MM.1S (cell line): Measurements from ENCODE around the gene RSRP1.

ENCODE experiments used
- DNase-seq: peaks from one replicate; pipeline ENCODE4 v3.0.0-alpha.2; 2015
- H2AFZ ChIP-seq: fragments of 300-600 bp; sonication (generic); 2 replicates; pipeline ENCODE4 v1.6.0; 2016; ENCODE audit warnings: antibody characterized with exemption, low read length
- H3F3A ChIP-seq: fragments of 300-600 bp; sonication (generic); 2 replicates; pipeline ENCODE4 v1.6.1; 2016; ENCODE audit warnings: mild to moderate bottlenecking, antibody characterized with exemption, low read length, moderate library complexity, mixed read lengths; ENCODE audit not compliant: insufficient read depth
- H3K27ac ChIP-seq: fragments of 300-600 bp; sonication (generic); 2 replicates; pipeline ENCODE4 v1.5.1; 2016; ENCODE audit warnings: mild to moderate bottlenecking, low read length
- H3K27me3 ChIP-seq: fragments of 300-600 bp; sonication (generic); replicated peaks from 2 replicates; pipeline ENCODE4 v1.6.0; 2016; ENCODE audit warnings: low read length; ENCODE audit not compliant: insufficient read depth
- H3K36me3 ChIP-seq: fragments of 300-600 bp; sonication (generic); replicated peaks from 2 replicates; pipeline ENCODE4 v1.6.1; 2016; ENCODE audit warnings: mild to moderate bottlenecking, low read length, mixed read lengths; ENCODE audit not compliant: insufficient read depth
- H3K4me1 ChIP-seq: fragments of 300-600 bp; sonication (generic); 2 replicates; pipeline ENCODE4 v1.6.1; 2016; ENCODE audit warnings: low read length, mixed read lengths
- H3K4me2 ChIP-seq: fragments of 300-600 bp; sonication (generic); 2 replicates; pipeline ENCODE4 v1.6.0; 2016; ENCODE audit warnings: low read depth, low read length
- H3K4me3 ChIP-seq: fragments of 300-600 bp; sonication (generic); 2 replicates; pipeline ENCODE4 v1.5.1; 2016; ENCODE audit warnings: low read length, mixed read lengths
- H3K79me2 ChIP-seq: fragments of 300-600 bp; sonication (generic); 2 replicates; pipeline ENCODE4 v1.6.1; 2016; ENCODE audit warnings: mixed run types, low read length, mixed read lengths
- H3K9ac ChIP-seq: fragments of 300-600 bp; sonication (generic); 2 replicates; pipeline ENCODE4 v1.6.1; 2016; ENCODE audit warnings: low read length, mixed read lengths
- H3K9me2 ChIP-seq: fragments of 300-600 bp; sonication (generic); replicated peaks from 2 replicates; pipeline ENCODE4 v1.6.1; 2016; ENCODE audit warnings: mild to moderate bottlenecking, low read length, mixed read lengths; ENCODE audit not compliant: insufficient read depth
- H3K9me3 ChIP-seq: fragments of 300-600 bp; sonication (generic); replicated peaks from 2 replicates; pipeline ENCODE4 v1.6.1; 2016; ENCODE audit warnings: mild to moderate bottlenecking, low read length, mixed read lengths; ENCODE audit not compliant: insufficient read depth
- H4K20me1 ChIP-seq: fragments of 300-600 bp; sonication (generic); 2 replicates; pipeline ENCODE4 v1.6.1; 2016; ENCODE audit warnings: mild to moderate bottlenecking, low read length, moderate library complexity, mixed read lengths; ENCODE audit not compliant: insufficient read depth
- CTCF ChIP-seq: fragments of 300-600 bp; sonication (generic); IDR thresholded peaks from 2 replicates; pipeline ENCODE4 v1.5.1; 2016; ENCODE audit warnings: antibody characterized with exemption, low read length, mixed read lengths
- EZH2 ChIP-seq: fragments of 300-600 bp; sonication (generic); optimal IDR thresholded peaks from 2 replicates; pipeline ENCODE3; 2017; ENCODE audit warnings: low read depth, mild to moderate bottlenecking, antibody characterized with exemption, low read length, mixed read lengths
- EZH2phosphoT487 ChIP-seq: fragments of 300-600 bp; sonication (generic); IDR thresholded peaks from 2 replicates; pipeline ENCODE4 v1.6.1; 2018; ENCODE audit warnings: antibody characterized with exemption, low read length

RSRP1 gene

GRCh38 chr1:25208092-25208491 lies 39.2 kb downstream of the RSRP1 start:
- H3K4me1 ChIP-seq, result no peaks in the 10 kb centered on the region
- no peaks in the 10 kb centered on the region for H3K27me3 ChIP-seq
- no peaks in the 10 kb centered on the region for H3K36me3 ChIP-seq
- no peak overlapping the region for H3K4me2 ChIP-seq
- no peaks in the 10 kb centered on the region for H3F3A ChIP-seq
- TF ChIP-seq CTCF (no peak), EZH2phosphoT487 (no peak), EZH2 (no peak)
- no peak for DNase-seq
- no peaks in the 10 kb centered on the region for H3K79me2 ChIP-seq
- no peaks in the 10 kb centered on the region for H3K9me3 ChIP-seq
- H3K9ac ChIP-seq, result no peak overlapping the region
- H4K20me1 ChIP-seq, result no peaks in the 10 kb centered on the region
- no peak overlapping the region for H3K27ac ChIP-seq
- H3K4me3 ChIP-seq, result no peak overlapping the region
- no peaks in the 10 kb centered on the region for H3K9me2 ChIP-seq
- H2AFZ ChIP-seq, result no peak overlapping the region

GRCh38 chr1:25206201-25206600 lies 41.1 kb downstream of the RSRP1 start:
- no peak overlapping the region for H3K27ac ChIP-seq
- H3K9me3 ChIP-seq, result no peaks in the 10 kb centered on the region
- H3K9ac ChIP-seq, result no peak overlapping the region
- H4K20me1 ChIP-seq, result no peaks in the 10 kb centered on the region
- no peaks in the 10 kb centered on the region for H3K4me1 ChIP-seq
- H3K27me3 ChIP-seq, result no peaks in the 10 kb centered on the region
- no peak overlapping the region for H3K4me3 ChIP-seq
- no peak overlapping the region for H3K4me2 ChIP-seq
- H3K79me2 ChIP-seq, result no peaks in the 10 kb centered on the region
- H2AFZ ChIP-seq, result no peak overlapping the region
- no peak for TF ChIP-seq EZH2
- TF ChIP-seq CTCF, result no peak
- no peak for TF ChIP-seq EZH2phosphoT487
- no peaks in the 10 kb centered on the region for H3K9me2 ChIP-seq
- no peak for DNase-seq
- no peaks in the 10 kb centered on the region for H3F3A ChIP-seq
- no peaks in the 10 kb centered on the region for H3K36me3 ChIP-seq

DNA sequence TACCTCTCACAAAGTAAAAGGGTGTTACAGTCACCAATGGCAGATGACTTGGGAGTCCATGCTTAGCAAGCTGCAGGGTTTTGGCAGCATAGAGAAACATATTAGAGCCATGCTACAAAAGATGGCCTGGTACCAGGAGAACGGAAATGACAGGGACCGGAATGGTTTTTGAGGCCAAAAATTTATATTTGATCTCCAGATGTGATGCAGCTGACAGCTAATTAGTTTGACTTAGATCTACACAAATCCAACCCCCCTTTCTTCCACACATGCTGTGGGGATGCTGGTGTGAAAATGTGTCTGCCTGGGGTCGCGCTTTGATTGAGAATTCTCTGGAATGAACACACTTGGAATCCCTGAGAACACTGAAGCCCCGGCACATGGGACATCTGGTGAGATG lies 41.5 kb downstream of the RSRP1 start:
- Histone ChIP-seq H3K36me3 (no peaks in the 10 kb centered on the region), H2AFZ (no peak overlapping the region), H3K4me1 (no peaks in the 10 kb centered on the region), H3K9me3 (no peaks in the 10 kb centered on the region), H3K4me2 (no peak overlapping the region), H3F3A (no peaks in the 10 kb centered on the region), H3K27me3 (no peaks in the 10 kb centered on the region), H3K79me2 (no peaks in the 10 kb centered on the region), H3K27ac (no peak overlapping the region), H3K9ac (no peak overlapping the region), H4K20me1 (no peaks in the 10 kb centered on the region), H3K4me3 (no peak overlapping the region), H3K9me2 (no peaks in the 10 kb centered on the region)
- DNase-seq, result no peak
- TF ChIP-seq CTCF, result no peak
- TF ChIP-seq EZH2phosphoT487, result no peak
- no peak for TF ChIP-seq EZH2
